ENCODE data around the gene EVI5L. TPM values are rescaled to one million over a fixed set of nuclear protein-coding genes. Genes with fewer than 3 reads are reported as not detected.

EVI5L gene
- total and polyA plus RNA-seq, 2 donors (not counting 3 experiments of a cell fraction or from before 2014, with no cell fraction given) = 11.9 to 13.5 TPM

GRCh38 chr19:7883105-7883504, 53.1 kb downstream of the EVI5L start:
- Histone ChIP-seq H3K27me3 (ENCODE audit: control insufficient read depth in 2 of 2, insufficient read depth in 2 of 2, low read length in 2 of 2) (no peaks in the 10 kb centered on the region), H4K20me1 (replicated peaks; ENCODE audit: control insufficient read depth, extremely low read depth, insufficient read depth, low read length) (no peaks in the 10 kb centered on the region), H3K4me3 (replicated peaks in 1 of 3; ENCODE audit: insufficient read depth in 1 of 3, low read depth in 1 of 3, low read length in 3 of 3) (no peak overlapping the region), H3K9ac (replicated peaks; ENCODE audit: extremely low read depth, insufficient read depth, low read length) (no peak overlapping the region), H3K36me3 (ENCODE audit: control insufficient read depth in 2 of 2, extremely low read depth in 1 of 2, insufficient read depth in 2 of 2, low read length in 2 of 2) (no peaks in the 10 kb centered on the region), H3K9me3 (replicated peaks; ENCODE audit: control insufficient read depth, insufficient read depth, low read length) (no peaks in the 10 kb centered on the region), H3K4me1 (ENCODE audit: control insufficient read depth, extremely low read depth, insufficient read depth, low read length) (peaks cover 2% of the 10 kb centered on the region), H2AFZ (ENCODE audit: low read depth, low read length) (no peak overlapping the region), H3K9me1 (replicated peaks; ENCODE audit: control insufficient read depth, extremely low read depth, insufficient read depth, low read length) (no peaks in the 10 kb centered on the region), H3K4me2 (ENCODE audit: insufficient read depth, low read length) (no peak overlapping the region), H3K27ac (ENCODE audit: insufficient read depth, low read depth, low read length) (no peak overlapping the region), H3K79me2 (ENCODE audit: control insufficient read depth, insufficient read depth, low read length) (no peaks in the 10 kb centered on the region)
- no peak for TF ChIP-seq MAX (IDR thresholded peaks at IDR 0.05; ENCODE audit: insufficient read depth, insufficient read length)
- TF ChIP-seq JUN (IDR thresholded peaks at IDR 0.05; ENCODE audit: borderline replicate concordance, insufficient read depth, insufficient read length, low read depth) = no peak
- no peak for TF ChIP-seq POLR2A (IDR thresholded peaks at IDR 0.05; ENCODE audit: low read depth, low read length)
- TF ChIP-seq EZH2 (IDR thresholded peaks at IDR 0.05; ENCODE audit: borderline replicate concordance, low read depth, low read length, severe bottlenecking) = no peak
- no peak for TF ChIP-seq POLR2AphosphoS5 (IDR thresholded peaks at IDR 0.05; ENCODE audit: insufficient read depth, low read depth, low read length)
- no TSS peak for BruUV-seq (replicated peaks)
- DNase-seq (ENCODE audit: low read depth, low spot score) = no peak
- ChIA-PET POLR2A (interaction anchor here (0.7 kb wide), 1 partner anchor 143 kb away, joined by 7 read pairs; no protein-coding TSS in a partner anchor), CTCF (interaction anchor here (1.0 to 2.0 kb wide), 2 partner anchors 14 to 20 kb away, joined by 3 to 14 read pairs; partner anchors contain the start of gene MAP2K7)
- dilution Hi-C loops (cut with MboI; ENCODE audit: extremely low pct_ligation_motif_present, low sequenced_read_pairs) = no loop called here
- intact Hi-C loops (cut with micrococcal nuclease) = no loop called here
- no peak for FAIRE-seq

- Histone ChIP-seq H3K27ac (ENCODE audit: insufficient read depth, low read depth, low read length) (no peak overlapping the region), H3K4me2 (ENCODE audit: insufficient read depth, low read length) (no peak overlapping the region), H3K79me2 (ENCODE audit: control insufficient read depth, insufficient read depth, low read length) (no peaks in the 10 kb centered on the region), H3K27me3 (ENCODE audit: control insufficient read depth in 2 of 2, insufficient read depth in 2 of 2, low read length in 2 of 2) (no peaks in the 10 kb centered on the region), H3K9me3 (replicated peaks; ENCODE audit: control insufficient read depth, insufficient read depth, low read length) (no peaks in the 10 kb centered on the region), H3K4me1 (ENCODE audit: control insufficient read depth, extremely low read depth, insufficient read depth, low read length) (peaks cover 8% of the 10 kb centered on the region), H2AFZ (ENCODE audit: low read depth, low read length) (no peak overlapping the region), H3K9ac (replicated peaks; ENCODE audit: extremely low read depth, insufficient read depth, low read length) (no peak overlapping the region), H3K36me3 (ENCODE audit: control insufficient read depth in 2 of 2, extremely low read depth in 1 of 2, insufficient read depth in 2 of 2, low read length in 2 of 2) (no peaks in the 10 kb centered on the region), H4K20me1 (replicated peaks; ENCODE audit: control insufficient read depth, extremely low read depth, insufficient read depth, low read length) (no peaks in the 10 kb centered on the region), H3K4me3 (replicated peaks in 1 of 3; ENCODE audit: insufficient read depth in 1 of 3, low read depth in 1 of 3, low read length in 3 of 3) (no peak overlapping the region), H3K9me1 (replicated peaks; ENCODE audit: control insufficient read depth, extremely low read depth, insufficient read depth, low read length) (no peaks in the 10 kb centered on the region)
- TF ChIP-seq POLR2AphosphoS5 (IDR thresholded peaks at IDR 0.05; ENCODE audit: insufficient read depth, low read depth, low read length) (no peak), GATA2 (IDR thresholded peaks at IDR 0.05; ENCODE audit: insufficient read depth, insufficient read length, low read depth, low read length) (no peak), CTCF (IDR thresholded peaks at IDR 0.05; ENCODE audit: extremely low read depth in 1 of 2, insufficient read depth in 1 of 2, low read depth in 1 of 2, low read length in 2 of 2) (no peak), MYC (IDR thresholded peaks at IDR 0.05; ENCODE audit: low read depth, low read length) (no peak), FOS (IDR thresholded peaks at IDR 0.05; ENCODE audit: borderline replicate concordance, insufficient read depth, low read length) (no peak), JUN (IDR thresholded peaks at IDR 0.05; ENCODE audit: borderline replicate concordance, insufficient read depth, insufficient read length, low read depth) (no peak), EZH2 (IDR thresholded peaks at IDR 0.05; ENCODE audit: borderline replicate concordance, low read depth, low read length, severe bottlenecking) (no peak)
- intact Hi-C loops (cut with micrococcal nuclease) (no loop called here), dilution Hi-C loops (cut with MboI; ENCODE audit: extremely low pct_ligation_motif_present, low sequenced_read_pairs) (no loop called here)
- BruUV-seq (replicated peaks) = no TSS peak
- no peak for DNase-seq (ENCODE audit: low read depth, low spot score)
- ChIA-PET CTCF (interaction anchor here (2.0 kb wide), 1 partner anchor 15 kb away, joined by 14 read pairs; no protein-coding TSS in a partner anchor), POLR2A (interaction anchor here (0.7 kb wide), 1 partner anchor 1519 kb away, joined by 3 read pairs; no protein-coding TSS in a partner anchor)
- no peak for FAIRE-seq
These were observed 54.0 kb downstream of the EVI5L start for GRCh38 chr19:7883796-7884570.

Measured in endothelial cell of umbilical vein (primary cell).